ENCODE results near the gene PPIL4. TPM values are rescaled to one million over a fixed set of nuclear protein-coding genes. Genes with fewer than 3 reads are reported as not detected.

Gene PPIL4
- total and polyA plus RNA-seq, 7 experiments from 2014 or later, result 15.3 to 42.9 (median 28.1) TPM

- CTCF ChIA-PET, result interaction anchor here (0.6 to 3.7 kb wide), 13 partner anchors 8 to 456 kb away, joined by 3 to 22 read pairs (median 5); partner anchors contain the start of gene PPIL4
Measured at GRCh38 chr6:149484733-149485700, 60.8 kb downstream of the PPIL4 start, which contains the start of gene ZC3H12D. ZC3H12D (minus strand) TSS chr6:149485014; CDS start chr6:149474543, 10,471 bp downstream.

DNA sequence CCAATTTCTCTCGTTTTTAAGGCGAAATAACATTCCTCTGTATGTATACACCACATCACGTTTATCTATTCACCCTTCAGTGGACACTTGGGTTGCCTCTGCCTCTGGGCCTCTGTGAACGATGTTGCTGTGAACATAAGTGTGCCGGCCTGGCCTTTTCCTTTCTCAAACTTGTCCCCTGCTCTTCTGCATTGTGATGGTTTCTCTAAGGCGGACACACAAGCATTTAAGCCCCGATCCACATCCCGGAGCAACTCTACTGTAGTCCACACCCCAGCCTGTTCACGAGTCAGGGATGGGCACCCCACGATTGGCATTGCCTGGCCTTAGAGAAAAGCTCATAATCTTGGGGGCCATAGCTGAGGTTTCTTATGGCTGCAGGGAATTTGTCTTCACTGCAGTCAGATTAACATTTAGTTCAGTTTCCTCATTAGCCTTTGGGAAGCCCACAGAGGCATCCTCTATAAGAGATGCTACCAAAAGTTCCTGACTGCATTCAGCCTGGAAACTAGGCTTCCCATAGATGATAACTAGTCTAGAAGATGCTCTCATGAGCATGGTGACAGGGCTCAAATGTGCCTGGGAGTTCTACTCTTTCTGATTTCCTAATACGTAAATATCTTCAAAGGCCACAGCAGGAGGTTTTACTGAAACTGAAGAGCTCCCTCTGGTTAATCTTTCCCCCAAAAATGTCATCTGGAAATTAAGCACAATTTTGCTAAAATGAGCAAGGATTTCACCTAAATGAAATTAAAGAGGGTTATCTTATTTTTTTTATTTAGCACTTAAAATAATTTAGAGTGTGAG is 61.8 kb downstream of the PPIL4 start:
- Mint-ChIP-seq H3K36me3 (peaks cover 0 to 30% (median 3%) of the 10 kb centered on the region in 5 donors), H3K4me3 (peak overlapping the region; percentile 85 to 95 (median 92)), H3K4me1 (peaks cover 40 to 73% (median 64%) of the 10 kb centered on the region in 7 donors), H3K27me3 (no peaks in the 10 kb centered on the region), H3K9me3 (no peaks in the 10 kb centered on the region), H3K27ac (peak overlapping the region; percentile 94 to 100 (median 98))
- peak overlapping the region; percentile 90 for H3K27ac ChIP-seq (ENCODE audit: low read depth, low read length)
- ChIA-PET CTCF (interaction anchor here (0.9 to 3.7 kb wide), 13 partner anchors 9 to 456 kb away, joined by 3 to 22 read pairs (median 4); no protein-coding TSS in a partner anchor), POLR2A (interaction anchor here (1.1 to 1.9 kb wide), 9 partner anchors 9 to 418 kb away, joined by 3 to 6 read pairs (median 4); partner anchors contain the start of genes NUP43, PCMT1 and PPIL4)
- ATAC-seq (no peak), DNase-seq (peak in 1 of 9 donors; percentile 28)
- no peaks in the 10 kb centered on the region for H3K9me3 ChIP-seq (ENCODE audit: control insufficient read depth in 2 of 3, low read length in 3 of 3)
- peak overlapping the region; percentile 57 for H3K4me3 ChIP-seq (ENCODE audit: low read length)
- H3K36me3 ChIP-seq (ENCODE audit: control insufficient read depth in 2 of 3, insufficient read depth in 3 of 3, low read length in 3 of 3), result no peaks in the 10 kb centered on the region
- intact Hi-C loops (cut with micrococcal nuclease), result loop anchor here (1.0 to 2.0 kb wide), 6 partner anchors 17 to 82 kb away; partner anchors contain the start of gene GINM1 (in 1 of the 2)
- peaks cover 28 to 48% of the 10 kb centered on the region in 2 donors for H3K4me1 ChIP-seq (ENCODE audit: control insufficient read depth in 2 of 2, insufficient read depth in 2 of 2, low read length in 2 of 2)
- H3K27me3 ChIP-seq (ENCODE audit: control insufficient read depth in 2 of 2, insufficient read depth in 2 of 2, low read length in 2 of 2), result no peaks in the 10 kb centered on the region

More at GRCh38 chr6:149484733-149485700, 60.8 kb downstream of the PPIL4 start, which contains the start of gene ZC3H12D:
- peak; percentile 65 to 85 (median 79) for DNase-seq
- Histone ChIP-seq H3K27me3 (ENCODE audit: control insufficient read depth in 2 of 2, insufficient read depth in 2 of 2, low read length in 2 of 2) (no peaks in the 10 kb centered on the region), H3K27ac (ENCODE audit: low read depth, low read length) (peak within 1 kb of the TSS; percentile 90), H3K9me3 (ENCODE audit: control insufficient read depth in 2 of 3, low read length in 3 of 3) (no peaks in the 10 kb centered on the region), H3K36me3 (ENCODE audit: control insufficient read depth in 2 of 3, insufficient read depth in 3 of 3, low read length in 3 of 3) (no peaks in the 10 kb centered on the region), H3K4me1 (ENCODE audit: control insufficient read depth in 2 of 2, insufficient read depth in 2 of 2, low read length in 2 of 2) (peaks cover 25 to 41% of the 10 kb centered on the region in 2 donors), H3K4me3 (ENCODE audit: low read length) (peak within 1 kb of the TSS; percentile 57)
- H3K27ac Mint-ChIP-seq, result peak within 1 kb of the TSS; percentile 94 to 100 (median 98)
- H3K36me3 Mint-ChIP-seq, result peaks cover 0 to 24% (median 2%) of the 10 kb centered on the region in 5 donors
- peak; percentile 83 for ATAC-seq
- peak within 1 kb of the TSS; percentile 85 to 95 (median 92) for H3K4me3 Mint-ChIP-seq
- POLR2A ChIA-PET, result interaction anchor here (0.6 to 1.9 kb wide), 10 partner anchors 14 to 419 kb away, joined by 3 to 6 read pairs (median 4); partner anchors contain the start of genes NUP43 and PPIL4
- H3K4me1 Mint-ChIP-seq, result peaks cover 34 to 68% (median 57%) of the 10 kb centered on the region in 7 donors
- H3K27me3 Mint-ChIP-seq, result no peaks in the 10 kb centered on the region
- intact Hi-C loops (cut with micrococcal nuclease), result loop anchor here (1.0 to 2.0 kb wide), 8 partner anchors 10 to 81 kb away; partner anchors contain the start of genes GINM1 (in 1 of the 2) and PPIL4 (in 1 of the 2)
- H3K9me3 Mint-ChIP-seq, result no peaks in the 10 kb centered on the region

DNA sequence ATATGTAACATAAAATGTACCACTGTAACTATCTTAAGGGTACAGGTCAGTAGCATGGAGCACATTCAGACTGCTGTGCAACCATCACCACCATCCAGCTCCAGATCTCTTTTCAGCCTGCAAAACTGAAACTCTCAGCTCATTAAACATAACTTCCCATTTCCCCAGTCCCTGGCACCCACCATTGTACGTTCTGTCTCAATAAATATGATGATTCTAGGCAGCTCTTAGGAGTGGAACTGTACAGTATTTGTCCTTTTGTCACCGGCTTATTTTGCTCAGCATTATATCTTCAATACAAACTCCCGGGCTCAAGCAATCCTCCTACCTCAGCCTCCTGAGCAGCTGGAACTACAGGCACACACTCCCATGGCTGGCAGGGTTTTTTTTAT is 62.5 kb downstream of the PPIL4 start:
- H3K36me3 Mint-ChIP-seq, result peaks cover 0 to 35% (median 3%) of the 10 kb centered on the region in 5 donors
- peak overlapping the region; percentile 94 to 100 (median 98) for H3K27ac Mint-ChIP-seq
- H3K36me3 ChIP-seq (ENCODE audit: control insufficient read depth in 2 of 3, insufficient read depth in 3 of 3, low read length in 3 of 3), result no peaks in the 10 kb centered on the region
- intact Hi-C loops (cut with micrococcal nuclease), result no loop called here
- H3K4me1 Mint-ChIP-seq, result peaks cover 44 to 74% (median 69%) of the 10 kb centered on the region in 7 donors
- H3K4me3 ChIP-seq (ENCODE audit: low read length), result peak overlapping the region; percentile 57
- no peaks in the 10 kb centered on the region for H3K27me3 Mint-ChIP-seq
- peak overlapping the region; percentile 90 for H3K27ac ChIP-seq (ENCODE audit: low read depth, low read length)
- H3K9me3 Mint-ChIP-seq, result no peaks in the 10 kb centered on the region
- no peaks in the 10 kb centered on the region for H3K9me3 ChIP-seq (ENCODE audit: control insufficient read depth in 2 of 3, low read length in 3 of 3)
- H3K4me3 Mint-ChIP-seq, result peak overlapping the region; percentile 85 to 95 (median 92)
- peaks cover 28 to 48% of the 10 kb centered on the region in 2 donors for H3K4me1 ChIP-seq (ENCODE audit: control insufficient read depth in 2 of 2, insufficient read depth in 2 of 2, low read length in 2 of 2)
- ATAC-seq (no peak), DNase-seq (no peak)
- POLR2A ChIA-PET, result interaction anchor here (1.0 to 1.9 kb wide), 7 partner anchors 9 to 266 kb away, joined by 3 to 6 read pairs (median 4); partner anchors contain the start of genes NUP43 and PCMT1
- CTCF ChIA-PET, result interaction anchor here (0.6 to 2.3 kb wide), 11 partner anchors 9 to 455 kb away, joined by 3 to 14 read pairs (median 4); no protein-coding TSS in a partner anchor
- no peaks in the 10 kb centered on the region for H3K27me3 ChIP-seq (ENCODE audit: control insufficient read depth in 2 of 2, insufficient read depth in 2 of 2, low read length in 2 of 2)

- no peak for ATAC-seq
- CTCF ChIA-PET, result interaction anchor here (0.6 to 2.0 kb wide), 8 partner anchors 8 to 110 kb away, joined by 3 to 14 read pairs (median 4); no protein-coding TSS in a partner anchor
- no peaks in the 10 kb centered on the region for H3K27me3 ChIP-seq (ENCODE audit: control insufficient read depth in 2 of 2, insufficient read depth in 2 of 2, low read length in 2 of 2)
- intact Hi-C loops (cut with micrococcal nuclease), result no loop called here
- DNase-seq, result peak in 2 of 9 donors; percentile 15 to 40
- peaks cover 28 to 48% of the 10 kb centered on the region in 2 donors for H3K4me1 ChIP-seq (ENCODE audit: control insufficient read depth in 2 of 2, insufficient read depth in 2 of 2, low read length in 2 of 2)
- peak overlapping the region; percentile 85 to 95 (median 92) for H3K4me3 Mint-ChIP-seq
- no peaks in the 10 kb centered on the region for H3K9me3 Mint-ChIP-seq
- H3K36me3 ChIP-seq (ENCODE audit: control insufficient read depth in 2 of 3, insufficient read depth in 3 of 3, low read length in 3 of 3), result no peaks in the 10 kb centered on the region
- H3K9me3 ChIP-seq (ENCODE audit: control insufficient read depth in 2 of 3, low read length in 3 of 3), result no peaks in the 10 kb centered on the region
- H3K36me3 Mint-ChIP-seq, result peaks cover 0 to 35% (median 3%) of the 10 kb centered on the region in 5 donors
- peak overlapping the region; percentile 94 to 100 (median 98) for H3K27ac Mint-ChIP-seq
- POLR2A ChIA-PET, result interaction anchor here (1.0 to 1.9 kb wide), 5 partner anchors 8 to 267 kb away, joined by 3 to 6 read pairs (median 5); partner anchors contain the start of gene PCMT1
- peak overlapping the region; percentile 57 for H3K4me3 ChIP-seq (ENCODE audit: low read length)
- H3K27me3 Mint-ChIP-seq, result no peaks in the 10 kb centered on the region
- peak overlapping the region; percentile 90 for H3K27ac ChIP-seq (ENCODE audit: low read depth, low read length)
- H3K4me1 Mint-ChIP-seq, result peaks cover 44 to 74% (median 69%) of the 10 kb centered on the region in 7 donors
Measured at GRCh38 chr6:149482545-149483333, 63.1 kb downstream of the PPIL4 start.

DNA sequence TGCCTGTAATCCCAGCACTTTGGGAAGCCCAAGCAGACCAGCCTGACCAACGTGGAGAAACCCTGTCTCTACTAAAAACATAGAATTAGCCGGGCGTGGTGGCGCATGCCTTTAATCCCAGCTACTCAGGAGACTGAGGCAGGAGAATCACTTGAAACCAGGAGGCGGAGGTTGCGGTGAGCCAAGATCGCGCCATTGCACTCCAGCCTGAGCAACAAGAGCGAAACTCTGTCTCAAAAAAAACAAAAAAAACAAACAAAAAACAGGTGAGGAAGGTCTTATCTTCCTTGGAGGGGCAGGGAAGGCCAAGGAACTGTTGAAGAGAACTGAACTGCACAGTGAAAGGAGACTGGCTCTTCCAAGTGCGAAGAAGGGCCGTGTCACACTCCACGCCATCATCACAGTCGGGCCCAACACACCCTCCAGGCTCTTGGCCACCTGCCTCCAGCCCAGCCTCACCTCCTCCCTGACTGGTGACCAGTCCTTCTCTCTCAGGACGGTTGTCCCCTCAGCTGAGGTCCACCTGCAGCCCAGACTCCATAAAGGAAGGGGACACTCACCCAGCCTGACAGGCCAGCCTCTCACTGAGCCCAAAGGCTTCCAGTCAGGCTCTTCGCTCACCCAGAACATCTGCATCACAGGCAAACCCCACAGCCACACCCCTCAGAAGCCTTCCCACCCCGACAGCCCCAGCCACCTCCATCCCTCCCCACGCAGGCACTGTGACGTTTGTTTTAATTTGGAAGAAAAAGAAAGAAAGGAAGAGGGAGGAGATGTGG is 65.2 kb downstream of the PPIL4 start:
- DNase-seq (peak in 4 of 9 donors; percentile 29 to 68 (median 38)), ATAC-seq (peak; percentile 43)
- Mint-ChIP-seq H3K4me3 (peak overlapping the region; percentile 85 to 95 (median 92)), H3K27ac (peak overlapping the region; percentile 94 to 100 (median 98)), H3K9me3 (no peaks in the 10 kb centered on the region), H3K4me1 (peaks cover 53 to 77% (median 65%) of the 10 kb centered on the region in 7 donors), H3K27me3 (no peaks in the 10 kb centered on the region), H3K36me3 (peaks cover 0 to 38% (median 3%) of the 10 kb centered on the region in 5 donors)
- intact Hi-C loops (cut with micrococcal nuclease), result no loop called here
- Histone ChIP-seq H3K9me3 (ENCODE audit: control insufficient read depth in 2 of 3, low read length in 3 of 3) (no peaks in the 10 kb centered on the region), H3K27ac (ENCODE audit: low read depth, low read length) (peak overlapping the region; percentile 90), H3K4me3 (ENCODE audit: low read length) (peak overlapping the region; percentile 57), H3K36me3 (ENCODE audit: control insufficient read depth in 2 of 3, insufficient read depth in 3 of 3, low read length in 3 of 3) (no peaks in the 10 kb centered on the region), H3K4me1 (ENCODE audit: control insufficient read depth in 2 of 2, insufficient read depth in 2 of 2, low read length in 2 of 2) (peaks cover 23 to 47% of the 10 kb centered on the region in 2 donors), H3K27me3 (ENCODE audit: control insufficient read depth in 2 of 2, insufficient read depth in 2 of 2, low read length in 2 of 2) (no peaks in the 10 kb centered on the region)
- CTCF ChIA-PET, result interaction anchor here (0.6 to 1.4 kb wide), 2 partner anchors 283 to 452 kb away, joined by 3 to 4 read pairs; no protein-coding TSS in a partner anchor
- POLR2A ChIA-PET, result interaction anchor here (1.0 to 1.5 kb wide), 4 partner anchors 9 to 64 kb away, joined by 3 to 4 read pairs (median 4); no protein-coding TSS in a partner anchor

Measured in naive thymus-derived CD4-positive, alpha-beta T cell (primary cell).